ENCODE data around the gene TEPSIN. TPM values are rescaled to one million over a fixed set of nuclear protein-coding genes. Genes with fewer than 3 reads are reported as not detected.

TEPSIN gene
- total and polyA plus RNA-seq, 3 donors from 2014 or later, result 32.0 to 83.0 (median 55.4) TPM

- no peak overlapping the region for H3K27ac ChIP-seq
- H3K36me3 ChIP-seq (ENCODE audit: low read depth, missing control alignments), result no peaks in the 10 kb centered on the region
- intact Hi-C loops (cut with DNase I; ENCODE audit: low total_unique reads), result no loop called here
- no peaks in the 10 kb centered on the region for H3K9me3 ChIP-seq
- no peaks in the 10 kb centered on the region for H3K4me1 ChIP-seq
- DNase-seq, result no peak
- TF ChIP-seq POLR2A (IDR thresholded peaks at IDR 0.05), result no peak
- TF ChIP-seq CTCF (IDR thresholded peaks at IDR 0.05), result no peak
- H3K27me3 ChIP-seq, result no peaks in the 10 kb centered on the region
- 83% methylated on average over 10 to 16 of the region's 16 CpGs for WGBS, 2 donors
- no peak overlapping the region for H3K4me3 ChIP-seq
These were observed 9.8 kb upstream of the TEPSIN start for GRCh38 chr17:81248649-81249048.

DNA sequence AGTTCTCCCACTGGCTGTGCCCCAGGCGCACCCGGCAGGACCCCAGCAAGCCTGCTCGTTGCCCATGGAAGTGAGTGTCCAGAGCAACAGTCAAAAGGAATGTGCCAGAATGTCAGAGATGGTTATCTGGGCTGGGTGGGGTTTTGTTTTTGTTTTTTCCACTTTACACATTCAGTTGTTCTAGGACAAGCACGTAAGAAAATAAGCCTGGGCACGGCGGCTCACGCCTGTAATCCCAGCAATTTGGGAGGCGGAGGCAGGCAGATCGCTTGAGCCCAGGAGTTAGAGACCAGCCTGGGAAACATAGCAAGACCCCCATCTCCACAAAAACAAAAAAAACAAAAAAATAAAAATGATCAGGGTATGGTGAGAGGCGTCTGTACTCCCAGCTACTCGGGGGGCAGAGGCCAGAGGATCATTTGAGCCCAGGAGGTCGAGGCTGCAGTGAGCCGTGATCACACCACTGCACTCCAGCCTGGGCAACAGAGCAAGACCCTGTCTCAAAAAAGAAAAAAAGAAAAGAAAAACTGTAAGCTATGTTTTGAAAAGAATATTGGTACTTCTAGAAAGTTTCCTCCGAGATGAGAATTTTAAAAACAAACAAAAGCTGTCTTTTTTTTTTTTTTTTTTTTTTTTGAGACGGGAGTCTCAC lies 8.6 kb upstream of the TEPSIN start:
- H3K4me1 ChIP-seq, result no peaks in the 10 kb centered on the region

DNA sequence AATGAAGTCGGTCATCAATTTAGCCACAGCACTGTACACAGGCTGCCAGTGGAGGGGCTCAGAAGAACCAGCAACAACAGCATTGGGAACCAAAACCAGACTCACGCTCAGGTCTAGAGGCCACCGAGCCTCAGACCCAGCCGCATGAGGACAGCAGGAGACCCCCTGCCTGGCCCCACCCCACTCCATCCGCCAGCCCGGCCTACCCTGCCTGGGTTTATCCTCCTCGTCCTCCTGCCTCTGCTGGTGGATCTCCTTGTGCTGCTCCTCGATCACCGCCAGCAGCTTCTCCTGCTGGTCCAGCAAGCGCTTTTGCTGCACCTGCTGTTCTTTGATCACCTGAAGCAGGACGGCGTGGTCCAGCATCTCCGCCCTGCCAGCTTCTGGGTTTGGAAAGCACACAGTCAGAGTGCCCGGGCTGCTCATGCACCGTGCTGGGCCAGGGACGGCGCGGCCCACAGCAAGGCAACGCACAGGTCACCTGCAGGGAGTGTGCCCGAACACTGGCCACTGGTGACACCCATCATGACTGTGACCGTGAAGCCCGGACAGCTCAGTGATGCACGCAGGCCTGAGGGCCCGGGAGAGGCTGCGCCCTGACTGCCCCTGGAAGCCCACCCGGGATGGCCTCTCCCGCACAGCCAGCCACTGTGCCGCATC lies 8.0 kb upstream of the TEPSIN start:
- no peaks in the 10 kb centered on the region for H3K36me3 ChIP-seq (ENCODE audit: low read depth, missing control alignments)
- H3K9me3 ChIP-seq, result no peaks in the 10 kb centered on the region
- TF ChIP-seq POLR2A (IDR thresholded peaks at IDR 0.05) (no peak), CTCF (IDR thresholded peaks at IDR 0.05) (no peak)
- DNase-seq, result no peak
- H3K4me3 ChIP-seq, result no peak overlapping the region
- no peak overlapping the region for H3K27ac ChIP-seq
- 94 to 95% methylated on average over 18 to 28 of the region's 28 CpGs for WGBS, 2 donors
- H3K4me1 ChIP-seq, result no peaks in the 10 kb centered on the region
- intact Hi-C loops (cut with DNase I; ENCODE audit: low total_unique reads), result no loop called here
- H3K27me3 ChIP-seq, result no peaks in the 10 kb centered on the region

More for the DNA sequence above, 8.6 kb upstream of the TEPSIN start:
- Histone ChIP-seq H3K9me3 (no peaks in the 10 kb centered on the region), H3K36me3 (ENCODE audit: low read depth, missing control alignments) (no peaks in the 10 kb centered on the region), H3K27me3 (no peaks in the 10 kb centered on the region), H3K4me3 (no peak overlapping the region), H3K27ac (no peak overlapping the region)
- WGBS, 2 donors, result 92 to 95% methylated on average over 15 of the region's 15 CpGs
- no peak for TF ChIP-seq POLR2A (IDR thresholded peaks at IDR 0.05)
- no peak for TF ChIP-seq CTCF (IDR thresholded peaks at IDR 0.05)
- DNase-seq, result no peak
- intact Hi-C loops (cut with DNase I; ENCODE audit: low total_unique reads), result no loop called here

GRCh38 chr17:81246343-81246670 lies 7.5 kb upstream of the TEPSIN start:
- no peaks in the 10 kb centered on the region for H3K27me3 ChIP-seq
- intact Hi-C loops (cut with DNase I; ENCODE audit: low total_unique reads), result no loop called here
- 94 to 100% methylated on average over 6 to 10 of the region's 10 CpGs for WGBS, 2 donors
- H3K36me3 ChIP-seq (ENCODE audit: low read depth, missing control alignments), result no peaks in the 10 kb centered on the region
- H3K4me1 ChIP-seq, result no peaks in the 10 kb centered on the region
- no peak for DNase-seq
- H3K27ac ChIP-seq, result no peak overlapping the region
- no peak for TF ChIP-seq POLR2A (IDR thresholded peaks at IDR 0.05)
- no peak for TF ChIP-seq CTCF (IDR thresholded peaks at IDR 0.05)
- H3K4me3 ChIP-seq, result no peak overlapping the region
- no peaks in the 10 kb centered on the region for H3K9me3 ChIP-seq
